HCT116 (cell line): ENCODE results near the gene GALNT18. TPM values are rescaled to one million over a fixed set of nuclear protein-coding genes. Genes with fewer than 3 reads are reported as not detected.

Source experiments
- ATAC-seq: fragments of 200-7000 bp; cut with Tn5 transposase; 2 replicates; pipeline ENCODE4 v1.9.1; 2020; ENCODE audit warnings: mild to moderate bottlenecking, moderate library complexity
- BruUV-seq: library from RNA; stranded (reverse); fragments of 400-500 nt; replicated peaks from 2 replicates; lab custom pipeline; 2021; lab: Mats Ljungman, UMichigan
- CTCF ChIA-PET: fragments of 300-600 bp; sonication (Branson Sonifier 250); formaldehyde crosslinking; loops from one replicate; lab custom pipeline; 2021; ENCODE audit warnings: antibody characterized with exemption; lab: Charles Lee
- POLR2A ChIA-PET: fragments of 300-600, 350-600 bp; sonication (Branson Sonifier 250); formaldehyde crosslinking; loops from one replicate; lab custom pipeline; 2021; ENCODE audit warnings: antibody characterized with exemption; lab: Charles Lee
- RAD21 ChIA-PET, 2 experiments: fragments of 300-600 bp; sonication (Branson Sonifier 250); formaldehyde crosslinking; loops; one replicate each; lab custom pipeline; 2023; ENCODE audit warnings: low total read pairs in 2 of 2; ENCODE audit not compliant: uncharacterized antibody in 2 of 2, unreplicated experiment in 2 of 2, low non-redundant PET in 1 of 2; lab: Charles Lee
- DNase-seq: peaks from one replicate; pipeline ENCODE4 v3.0.0-alpha.2; 2010; ENCODE audit warnings: low read depth, low spot score
- H2AFZ ChIP-seq: fragments of 200-600 bp; shearing (Covaris generic), sonication (generic); 2 replicates; pipeline ENCODE4 v1.6.1; 2017; ENCODE audit warnings: low read depth, mixed run types, mixed read lengths, antibody characterized with exemption, low read length; ENCODE audit not compliant: poor library complexity, severe bottlenecking
- H3K27ac ChIP-seq: 2 replicates; pipeline ENCODE4 v1.5.1; 2012; ENCODE audit warnings: low read depth, low read length
- H3K27me3 ChIP-seq: fragments of 200-600 bp; sonication (generic); 2 replicates; pipeline ENCODE4 v1.6.1; 2016; ENCODE audit warnings: mixed run types, low read length, mixed read lengths; ENCODE audit not compliant: insufficient read depth
- H3K36me3 ChIP-seq, 2 experiments: fragments of 200-500 bp in 1 of 2; fragments of 200-600 bp in 1 of 2; sonication (Bioruptor generic) in 1 of 2; sonication (generic) in 1 of 2; 2 replicates each; pipeline versions ENCODE4 v1.5.1 to v1.6.1; 2014 to 2016; ENCODE audit warnings: low read length in 2 of 2, inconsistent platforms in 1 of 2, mixed read lengths in 1 of 2, mixed run types in 1 of 2; ENCODE audit not compliant: insufficient read depth in 2 of 2, control insufficient read depth in 1 of 2
- H3K4me1 ChIP-seq, 2 experiments: fragments of 200-600 bp in 1 of 2; sonication (generic) in 1 of 2; 2 replicates each; pipeline versions ENCODE4 v1.5.1 to v1.6.1; 2012 to 2017; ENCODE audit warnings: low read length in 2 of 2, inconsistent platforms in 1 of 2, mild to moderate bottlenecking in 1 of 2, mixed read lengths in 1 of 2, mixed run types in 1 of 2, moderate library complexity in 1 of 2; ENCODE audit not compliant: insufficient read depth in 2 of 2, control insufficient read depth in 1 of 2
- H3K4me2 ChIP-seq: fragments of 200-600 bp; sonication (generic); 2 replicates; pipeline ENCODE4 v1.6.1; 2017; ENCODE audit warnings: mixed run types, low read length, mixed read lengths
- H3K4me3 ChIP-seq, 2 experiments: fragments of 200-600 bp in 1 of 2; sonication (generic) in 1 of 2; replicated peaks in 1 of 2; 2 replicates each; pipeline ENCODE4 v1.5.1; 2011 to 2016; ENCODE audit warnings: low read length in 2 of 2, control low read depth in 1 of 2, low read depth in 1 of 2, mild to moderate bottlenecking in 1 of 2, mixed read lengths in 1 of 2, mixed run types in 1 of 2
- H3K79me2 ChIP-seq: fragments of 200-600 bp; sonication (generic); 2 replicates; pipeline ENCODE4 v1.6.1; 2017; ENCODE audit warnings: mild to moderate bottlenecking, mixed run types, low read length, moderate library complexity, mixed read lengths; ENCODE audit not compliant: insufficient read depth
- H3K9ac ChIP-seq: fragments of 200-600 bp; sonication (generic); 2 replicates; pipeline ENCODE4 v1.6.1; 2016; ENCODE audit warnings: low read length, mixed read lengths
- H3K9me2 ChIP-seq: fragments of 200-600 bp; sonication (generic), shearing (Covaris generic); 2 replicates; pipeline ENCODE4 v1.6.1; 2017; ENCODE audit warnings: mixed run types, mild to moderate bottlenecking, moderate library complexity; ENCODE audit not compliant: insufficient read depth
- H3K9me3 ChIP-seq, 2 experiments: fragments of 200-500 bp in 1 of 2; fragments of 200-600 bp in 1 of 2; sonication (Bioruptor generic) in 1 of 2; sonication (generic) in 1 of 2; 2 replicates each; pipeline ENCODE4 v1.6.1; 2014 to 2017; ENCODE audit warnings: low read length in 2 of 2, mixed read lengths in 2 of 2, inconsistent platforms in 1 of 2, low read depth in 1 of 2, mild to moderate bottlenecking in 1 of 2, mixed run types in 1 of 2, moderate library complexity in 1 of 2; ENCODE audit not compliant: control insufficient read depth in 1 of 2, insufficient read depth in 1 of 2
- H4K20me1 ChIP-seq: fragments of 200-600 bp; sonication (generic), shearing (Covaris generic); 2 replicates; pipeline ENCODE4 v1.6.1; 2017; ENCODE audit warnings: mixed run types, mild to moderate bottlenecking, moderate library complexity; ENCODE audit not compliant: insufficient read depth
- ATF3 ChIP-seq: IDR thresholded peaks from 2 replicates; pipeline ENCODE4 v1.6.1; 2012
- CBX3 ChIP-seq: IDR thresholded peaks from 2 replicates; pipeline ENCODE4 v1.6.1; 2012; ENCODE audit warnings: low read depth
- CEBPB ChIP-seq: IDR thresholded peaks from 2 replicates; pipeline ENCODE4 v1.6.1; 2012; ENCODE audit warnings: low read depth
- EGR1 ChIP-seq: IDR thresholded peaks from 2 replicates; pipeline ENCODE4 v1.6.1; 2012; ENCODE audit warnings: low read depth
- EZH2 ChIP-seq: fragments of 200-600 bp; sonication (generic); IDR thresholded peaks from 2 replicates; pipeline ENCODE4 v1.6.1; 2017; ENCODE audit warnings: antibody characterized with exemption, mixed run types
- EZH2phosphoT487 ChIP-seq: fragments of 200-600 bp; IDR thresholded peaks from 2 replicates; pipeline ENCODE4 v1.6.1; 2018; ENCODE audit warnings: antibody characterized with exemption, borderline replicate concordance
- FOSL1 ChIP-seq: IDR thresholded peaks from 2 replicates; pipeline ENCODE4 v1.6.1; 2012; ENCODE audit warnings: low read depth
- POLR2AphosphoS5 ChIP-seq: IDR thresholded peaks from 2 replicates; pipeline ENCODE4 v1.6.1; 2011; ENCODE audit warnings: mild to moderate bottlenecking, low read depth, low read length, moderate library complexity
- RAD21 ChIP-seq: IDR thresholded peaks from 2 replicates; pipeline ENCODE4 v1.6.1; 2012; ENCODE audit warnings: low read depth, mild to moderate bottlenecking
- REST ChIP-seq: IDR thresholded peaks from 2 replicates; pipeline ENCODE4 v1.6.1; 2012; ENCODE audit warnings: low read depth
- SIN3A ChIP-seq: IDR thresholded peaks from 2 replicates; pipeline ENCODE4 v1.6.1; 2012; ENCODE audit warnings: low read depth
- TCF7L2 ChIP-seq: IDR thresholded peaks from 2 replicates; pipeline ENCODE4 v1.7.0; 2011; ENCODE audit warnings: borderline replicate concordance, inconsistent platforms; ENCODE audit not compliant: insufficient read depth, insufficient read length; ENCODE audit errors: extremely low read depth
- YY1 ChIP-seq: IDR thresholded peaks from 2 replicates; pipeline ENCODE4 v1.6.1; 2011; ENCODE audit warnings: low read length, low read depth, moderate library complexity, mild to moderate bottlenecking; ENCODE audit not compliant: insufficient replicate concordance; ENCODE audit errors: extremely low read depth
- ZFX ChIP-seq: fragments of 450-650 bp; IDR thresholded peaks from 2 replicates; pipeline ENCODE4 v1.6.1; 2017
- ZNF274 ChIP-seq: fragments of 200-500 bp; sonication (Bioruptor generic); IDR thresholded peaks from 2 replicates; pipeline ENCODE4 v1.6.1; 2014; ENCODE audit warnings: mild to moderate bottlenecking, low read depth, low read length, inconsistent platforms
- intact Hi-C: fragments of 100-400 bp; cut with micrococcal nuclease; formaldehyde crosslinking; loops from 2 replicates; pipeline ENCODE4 v1.10.0; 2022
- total RNA-seq: library from RNA; stranded (reverse); gene quantifications from one replicate; pipeline ENCODE4 v1.2.1, GENCODE V29; 2021; ENCODE audit not compliant: unreplicated experiment
- TF ChIP-seq, protein P1 (sequence below), 3 experiments: fragments of 200-600 bp in 1 of 3; sonication (generic) in 1 of 3; IDR thresholded peaks in 2 of 3; conservative IDR thresholded peaks in 1 of 3; 2 replicates each; pipeline ENCODE4 v1.5.1; 2012 to 2017; ENCODE audit warnings: low read depth in 2 of 3, low read length in 2 of 3, antibody characterized with exemption in 1 of 3, borderline replicate concordance in 1 of 3, control low read depth in 1 of 3, mild to moderate bottlenecking in 1 of 3, mixed read lengths in 1 of 3, mixed run types in 1 of 3, moderate library complexity in 1 of 3; ENCODE audit not compliant: insufficient read depth in 1 of 3

Gene GALNT18
- total RNA-seq, 1 experiment from 2014 or later: 19.9 TPM

- TF ChIP-seq CBX3 (no peak), REST (no peak)
- Histone ChIP-seq H3K9ac (no peak overlapping the region), H2AFZ (no peak overlapping the region), H4K20me1 (no peaks in the 10 kb centered on the region), H3K36me3 (no peaks in the 10 kb centered on the region), H3K4me3 (no peak overlapping the region), H3K4me2 (no peak overlapping the region), H3K27ac (no peak overlapping the region), H3K27me3 (no peaks in the 10 kb centered on the region), H3K9me3 (no peaks in the 10 kb centered on the region), H3K79me2 (no peaks in the 10 kb centered on the region), H3K4me1 (no peaks in the 10 kb centered on the region), H3K9me2 (no peaks in the 10 kb centered on the region)
- DNase-seq (no peak), ATAC-seq (no peak)
- BruUV-seq: no TSS peak
- ChIA-PET RAD21 (no interaction called here), CTCF (no interaction called here), POLR2A (no interaction called here)
- intact Hi-C loops: no loop called here
Observed at GRCh38 chr11:11635443-11635842, 13.6 kb upstream of the GALNT18 start.

- Histone ChIP-seq H3K27ac (no peak overlapping the region), H3K4me3 (no peak overlapping the region), H3K9me3 (no peaks in the 10 kb centered on the region), H3K4me1 (no peaks in the 10 kb centered on the region), H2AFZ (no peak overlapping the region), H3K79me2 (no peaks in the 10 kb centered on the region), H3K9ac (no peak overlapping the region), H4K20me1 (no peaks in the 10 kb centered on the region), H3K27me3 (no peaks in the 10 kb centered on the region), H3K4me2 (no peak overlapping the region), H3K36me3 (no peaks in the 10 kb centered on the region), H3K9me2 (no peaks in the 10 kb centered on the region)
- no TSS peak for BruUV-seq
- TF ChIP-seq ZFX (no peak), CBX3 (no peak), EZH2 (no peak), RAD21 (no peak), ZNF274 (no peak), SIN3A (no peak), EGR1 (no peak), TCF7L2 (no peak), EZH2phosphoT487 (no peak), YY1 (no peak), POLR2AphosphoS5 (no peak), FOSL1 (no peak), ATF3 (no peak), CEBPB (no peak)
- TF ChIP-seq, protein P1, sequence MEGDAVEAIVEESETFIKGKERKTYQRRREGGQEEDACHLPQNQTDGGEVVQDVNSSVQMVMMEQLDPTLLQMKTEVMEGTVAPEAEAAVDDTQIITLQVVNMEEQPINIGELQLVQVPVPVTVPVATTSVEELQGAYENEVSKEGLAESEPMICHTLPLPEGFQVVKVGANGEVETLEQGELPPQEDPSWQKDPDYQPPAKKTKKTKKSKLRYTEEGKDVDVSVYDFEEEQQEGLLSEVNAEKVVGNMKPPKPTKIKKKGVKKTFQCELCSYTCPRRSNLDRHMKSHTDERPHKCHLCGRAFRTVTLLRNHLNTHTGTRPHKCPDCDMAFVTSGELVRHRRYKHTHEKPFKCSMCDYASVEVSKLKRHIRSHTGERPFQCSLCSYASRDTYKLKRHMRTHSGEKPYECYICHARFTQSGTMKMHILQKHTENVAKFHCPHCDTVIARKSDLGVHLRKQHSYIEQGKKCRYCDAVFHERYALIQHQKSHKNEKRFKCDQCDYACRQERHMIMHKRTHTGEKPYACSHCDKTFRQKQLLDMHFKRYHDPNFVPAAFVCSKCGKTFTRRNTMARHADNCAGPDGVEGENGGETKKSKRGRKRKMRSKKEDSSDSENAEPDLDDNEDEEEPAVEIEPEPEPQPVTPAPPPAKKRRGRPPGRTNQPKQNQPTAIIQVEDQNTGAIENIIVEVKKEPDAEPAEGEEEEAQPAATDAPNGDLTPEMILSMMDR (IDR thresholded peaks at IDR 0.05 in 2 of 3, conservative IDR thresholded peaks at IDR 0.05 in 1 of 3; ENCODE audit: borderline replicate concordance in 1 of 3, insufficient read depth in 1 of 3, low read depth in 2 of 3, low read length in 2 of 3): no peak
- RAD21 ChIA-PET: no interaction called here
- CTCF ChIA-PET: no interaction called here
- POLR2A ChIA-PET: no interaction called here
- no peak for DNase-seq
- intact Hi-C loops: loop anchor here (10.0 kb wide), 1 partner anchor 595 kb away; no protein-coding TSS in a partner anchor
- ATAC-seq: no peak
Observed at GRCh38 chr11:11629368-11629767, 7.6 kb upstream of the GALNT18 start.
